Vagina (tissue), 2 donors: Measurements from ENCODE around the gene TNRC6C. TPM values are rescaled to one million over a fixed set of nuclear protein-coding genes. Genes with fewer than 3 reads are reported as not detected.

Experiments used
- DNase-seq, 2 donors: peaks; one replicate each; pipeline ENCODE4 v3.0.0-alpha.2; 2017; ENCODE audit errors: extremely low spot score in 2 of 2
- H3K27ac ChIP-seq: fragments of 200-600 bp; sonication (generic); one replicate; pipeline ENCODE4 v1.5.1; 2019
- H3K27me3 ChIP-seq: fragments of 200-600 bp; sonication (generic); one replicate; pipeline ENCODE4 v1.5.1; 2019
- H3K36me3 ChIP-seq, 2 donors: fragments of 200-600 bp; sonication (generic); one replicate each; pipeline ENCODE4 v1.5.1; 2017 to 2019
- H3K4me1 ChIP-seq: fragments of 200-600 bp; sonication (generic); one replicate; pipeline ENCODE4 v1.5.1; 2019
- H3K4me3 ChIP-seq, 2 donors: fragments of 200-600 bp; sonication (generic); 1 replicate in 1 of 2; 2 replicates in 1 of 2; pipeline ENCODE4 v1.5.1; 2016 to 2019
- H3K9me3 ChIP-seq: fragments of 200-600 bp; sonication (generic); one replicate; pipeline ENCODE4 v1.5.1; 2019
- POLR2A ChIP-seq, 2 donors: fragments of 450-650 bp; IDR thresholded peaks; one replicate each; pipeline ENCODE4 v1.6.1; 2017; ENCODE audit warnings: antibody characterized with exemption in 2 of 2, mild to moderate bottlenecking in 2 of 2, moderate library complexity in 2 of 2
- POLR2AphosphoS5 ChIP-seq, 2 donors: sonication (generic); formaldehyde crosslinking; IDR thresholded peaks; one replicate each; pipeline ENCODE4 v1.9.0; 2017; ENCODE audit warnings: antibody characterized with exemption in 2 of 2, mild to moderate bottlenecking in 2 of 2, low read depth in 1 of 2; ENCODE audit not compliant: insufficient read depth in 1 of 2
- intact Hi-C: fragments of 100-400 bp; cut with DNase I; formaldehyde crosslinking; loops from one replicate; pipeline ENCODE4 v1.15.1; 2023
- total RNA-seq: library from RNA; depleted of rRNA; stranded (reverse); fragments of >200 nt; gene quantifications from one replicate; pipeline ENCODE4 v1.2.3, GENCODE V29; 2016
- TF ChIP-seq, protein P1 (sequence below), 3 experiments: fragments of 450-650 bp in 2 of 3; fragments of 200-600 bp in 1 of 3; sonication (generic) in 1 of 3; IDR thresholded peaks; one replicate each; pipeline ENCODE4 v1.5.1; 2017 to 2019; ENCODE audit warnings: antibody characterized with exemption in 3 of 3, mild to moderate bottlenecking in 2 of 3, moderate library complexity in 2 of 3

Gene TNRC6C
- total RNA-seq, 1 donor from 2014 or later = 14.7 TPM

DNA sequence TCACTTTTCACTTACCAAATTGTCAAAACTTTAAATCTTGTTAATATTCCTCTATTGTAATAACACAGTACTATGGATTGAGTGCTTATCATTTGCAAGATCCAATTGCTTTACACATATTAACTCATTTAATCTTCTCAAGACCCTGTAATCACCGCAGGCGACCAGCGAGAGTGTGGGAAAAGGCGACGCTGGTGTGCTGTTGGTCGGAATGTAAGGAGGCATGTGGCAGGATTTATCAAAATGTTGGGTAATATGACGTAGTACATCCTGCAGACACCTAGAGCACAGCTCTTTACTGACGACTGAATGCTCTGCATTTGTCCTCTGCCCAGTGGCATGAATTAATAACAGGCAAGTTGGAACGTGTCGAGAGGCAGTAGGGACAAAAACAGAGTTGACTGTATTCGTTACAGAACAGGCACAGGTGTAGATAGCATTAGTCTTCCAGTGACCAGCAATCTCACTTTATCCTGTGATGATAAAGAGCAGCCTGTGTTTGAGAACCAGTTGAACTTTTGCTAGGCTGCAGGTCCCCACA, 80.3 kb downstream of the TNRC6C start:
- TF ChIP-seq, protein P1, sequence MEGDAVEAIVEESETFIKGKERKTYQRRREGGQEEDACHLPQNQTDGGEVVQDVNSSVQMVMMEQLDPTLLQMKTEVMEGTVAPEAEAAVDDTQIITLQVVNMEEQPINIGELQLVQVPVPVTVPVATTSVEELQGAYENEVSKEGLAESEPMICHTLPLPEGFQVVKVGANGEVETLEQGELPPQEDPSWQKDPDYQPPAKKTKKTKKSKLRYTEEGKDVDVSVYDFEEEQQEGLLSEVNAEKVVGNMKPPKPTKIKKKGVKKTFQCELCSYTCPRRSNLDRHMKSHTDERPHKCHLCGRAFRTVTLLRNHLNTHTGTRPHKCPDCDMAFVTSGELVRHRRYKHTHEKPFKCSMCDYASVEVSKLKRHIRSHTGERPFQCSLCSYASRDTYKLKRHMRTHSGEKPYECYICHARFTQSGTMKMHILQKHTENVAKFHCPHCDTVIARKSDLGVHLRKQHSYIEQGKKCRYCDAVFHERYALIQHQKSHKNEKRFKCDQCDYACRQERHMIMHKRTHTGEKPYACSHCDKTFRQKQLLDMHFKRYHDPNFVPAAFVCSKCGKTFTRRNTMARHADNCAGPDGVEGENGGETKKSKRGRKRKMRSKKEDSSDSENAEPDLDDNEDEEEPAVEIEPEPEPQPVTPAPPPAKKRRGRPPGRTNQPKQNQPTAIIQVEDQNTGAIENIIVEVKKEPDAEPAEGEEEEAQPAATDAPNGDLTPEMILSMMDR (IDR thresholded peaks at IDR 0.05) = no peak
- no peak for TF ChIP-seq POLR2A (IDR thresholded peaks at IDR 0.05)
- no peak for TF ChIP-seq POLR2AphosphoS5 (IDR thresholded peaks at IDR 0.05; ENCODE audit: insufficient read depth in 1 of 2, low read depth in 1 of 2)
- intact Hi-C loops = no loop called here
- Histone ChIP-seq H3K27ac (no peak overlapping the region), H3K9me3 (no peaks in the 10 kb centered on the region), H3K4me1 (peaks cover 28% of the 10 kb centered on the region), H3K36me3 (peaks cover 0 to 9% of the 10 kb centered on the region in 2 donors), H3K4me3 (no peak overlapping the region), H3K27me3 (no peaks in the 10 kb centered on the region)
- no peak for DNase-seq

DNA sequence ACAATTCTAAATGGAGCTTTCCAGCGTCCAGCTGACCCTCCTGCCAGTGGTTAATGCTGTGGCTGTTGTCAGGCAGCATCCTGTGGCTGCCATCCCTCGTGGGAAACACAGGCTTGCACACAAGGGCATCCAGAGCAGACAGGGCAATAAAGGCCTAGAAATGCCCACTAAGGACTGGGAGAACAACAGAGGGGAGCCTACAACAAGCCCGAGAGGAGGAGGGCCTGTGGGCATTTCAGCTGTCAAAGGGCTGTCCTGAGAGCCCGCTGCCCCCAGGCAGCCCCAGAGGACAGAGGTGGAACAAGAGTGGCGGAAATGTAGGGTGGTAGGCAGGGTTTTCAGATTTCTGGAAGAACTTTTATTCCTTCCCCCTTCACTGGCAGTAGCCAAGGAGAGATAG, 81.1 kb downstream of the TNRC6C start:
- no peak for DNase-seq
- H3K27ac ChIP-seq = no peak overlapping the region
- H3K9me3 ChIP-seq = no peaks in the 10 kb centered on the region
- H3K4me1 ChIP-seq = peaks cover 28% of the 10 kb centered on the region
- TF ChIP-seq POLR2AphosphoS5 (IDR thresholded peaks at IDR 0.05; ENCODE audit: insufficient read depth in 1 of 2, low read depth in 1 of 2) = no peak
- no peak for TF ChIP-seq POLR2A (IDR thresholded peaks at IDR 0.05)
- TF ChIP-seq, protein P1 (IDR thresholded peaks at IDR 0.05) = no peak
- H3K36me3 ChIP-seq = peaks cover 0 to 1% of the 10 kb centered on the region in 2 donors
- no peak overlapping the region for H3K4me3 ChIP-seq
- no peaks in the 10 kb centered on the region for H3K27me3 ChIP-seq
- intact Hi-C loops = no loop called here

DNA sequence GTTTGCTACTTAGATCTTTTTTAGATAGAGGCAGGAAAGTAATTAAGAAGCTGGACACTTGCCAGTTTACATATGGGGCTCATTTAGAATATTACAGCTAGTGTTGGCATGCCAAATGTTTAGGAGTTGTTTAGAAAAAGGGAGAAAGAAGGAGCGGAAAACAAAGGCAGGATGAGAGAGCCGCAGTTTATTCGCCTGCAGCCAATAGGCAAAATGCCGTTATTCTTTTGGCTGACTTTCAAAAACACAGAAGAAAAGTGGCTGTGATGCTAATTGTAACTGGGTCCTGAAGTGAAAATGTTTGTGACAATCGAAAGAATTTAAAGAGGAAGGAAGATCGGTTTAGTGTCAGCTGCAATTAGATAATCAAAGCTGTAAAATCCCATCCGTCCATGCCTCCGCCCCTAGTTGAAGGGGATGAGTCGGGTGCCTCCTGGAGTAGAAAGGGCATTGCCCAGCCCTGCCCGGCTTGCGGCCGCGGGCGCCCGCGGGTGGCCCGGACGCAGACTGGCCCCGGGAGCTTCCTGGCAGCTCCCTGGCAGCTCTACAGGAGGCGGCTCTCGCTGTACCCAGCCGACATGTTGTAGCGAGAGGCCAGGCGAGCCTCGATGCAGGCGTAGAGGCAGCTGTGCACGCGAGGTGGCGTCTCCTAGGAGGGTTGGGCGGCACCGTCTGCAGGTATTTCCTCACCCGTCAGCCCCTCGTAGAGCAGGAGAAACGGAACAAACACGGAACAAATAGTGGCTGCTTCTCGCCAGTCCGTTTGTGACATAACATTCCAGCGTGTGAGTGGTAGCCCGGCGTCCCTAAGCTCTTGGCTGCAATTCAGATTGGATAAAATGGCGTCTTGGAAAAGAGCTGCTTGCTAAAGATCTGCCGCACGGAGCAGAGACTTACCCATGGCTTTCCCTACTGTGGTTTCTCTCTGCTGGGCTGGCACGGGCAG, 82.2 kb downstream of the TNRC6C start:
- peak overlapping the region; percentile 55 to 62 for H3K4me3 ChIP-seq
- H3K36me3 ChIP-seq = no peaks in the 10 kb centered on the region
- TF ChIP-seq POLR2AphosphoS5 (IDR thresholded peaks at IDR 0.05; ENCODE audit: insufficient read depth in 1 of 2, low read depth in 1 of 2) (peak in 1 of 2 donors; percentile 64), POLR2A (IDR thresholded peaks at IDR 0.05) (no peak)
- peak overlapping the region; percentile 87 for H3K27ac ChIP-seq
- intact Hi-C loops = no loop called here
- DNase-seq = no peak
- no peaks in the 10 kb centered on the region for H3K27me3 ChIP-seq
- peaks cover 28% of the 10 kb centered on the region for H3K4me1 ChIP-seq
- H3K9me3 ChIP-seq = no peaks in the 10 kb centered on the region

DNA sequence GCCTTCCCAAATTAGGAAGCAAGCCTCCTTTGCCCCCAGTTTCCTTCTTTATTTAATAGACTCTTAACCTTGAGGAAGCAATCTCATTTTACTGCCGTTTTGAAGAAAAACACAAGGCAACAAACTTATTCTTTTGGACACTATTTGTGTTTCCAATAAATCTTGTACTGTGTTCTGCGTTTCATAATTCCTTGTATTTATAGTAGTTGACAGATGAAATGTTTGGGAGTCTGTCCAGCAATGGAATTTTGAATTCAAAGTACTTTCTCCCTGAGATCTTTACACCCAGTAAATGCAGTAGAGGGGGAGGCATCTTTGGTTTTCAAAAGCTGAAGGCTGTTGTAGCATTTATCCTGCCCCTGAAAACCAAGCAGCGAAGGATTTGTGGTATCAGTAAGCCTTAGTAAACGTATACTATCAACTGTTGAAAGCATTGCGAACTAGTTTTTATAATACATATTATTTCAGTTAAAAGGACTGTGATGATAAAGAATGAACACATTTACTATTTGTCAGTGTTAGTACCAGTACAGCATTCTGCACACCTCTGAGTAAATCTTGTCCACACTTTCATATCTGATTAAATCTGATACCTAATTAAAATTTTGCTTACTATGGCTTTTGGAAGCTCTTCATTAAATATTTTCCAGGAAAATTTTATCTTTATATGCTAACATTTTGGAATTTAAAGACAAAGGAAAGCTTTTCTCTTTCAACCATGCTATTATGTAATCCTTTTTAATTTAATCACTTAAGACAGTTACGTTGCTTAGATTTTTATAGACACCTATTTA, 83.1 kb downstream of the TNRC6C start:
- Histone ChIP-seq H3K4me3 (peak overlapping the region; percentile 55 to 62), H3K27me3 (no peaks in the 10 kb centered on the region), H3K9me3 (no peaks in the 10 kb centered on the region), H3K36me3 (no peaks in the 10 kb centered on the region), H3K27ac (peak overlapping the region; percentile 87), H3K4me1 (peaks cover 28% of the 10 kb centered on the region)
- peak in 1 of 2 donors; percentile 5 for TF ChIP-seq POLR2AphosphoS5 (IDR thresholded peaks at IDR 0.05; ENCODE audit: insufficient read depth in 1 of 2, low read depth in 1 of 2)
- TF ChIP-seq, protein P1 (IDR thresholded peaks at IDR 0.05) = no peak
- TF ChIP-seq POLR2A (IDR thresholded peaks at IDR 0.05) = no peak
- no peak for DNase-seq
- intact Hi-C loops = no loop called here

DNA sequence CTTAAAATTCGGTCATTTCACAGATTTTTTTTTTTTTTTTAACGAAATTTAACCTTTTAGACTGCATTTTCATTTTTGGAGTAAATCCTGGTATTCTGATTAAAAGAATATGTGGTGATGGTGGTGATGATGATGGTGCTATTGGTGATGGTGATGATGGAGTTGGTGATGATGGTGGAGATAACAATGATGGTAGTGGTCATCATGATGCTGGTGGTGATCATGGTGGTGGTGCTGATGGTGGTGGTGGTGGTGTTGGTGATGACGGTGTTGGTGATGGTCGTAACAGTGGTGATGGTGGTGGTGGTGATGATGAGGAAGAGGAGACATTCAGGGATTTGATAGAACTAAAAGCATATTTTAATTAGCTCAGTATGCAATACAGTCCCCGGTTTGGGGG, 84.0 kb downstream of the TNRC6C start:
- no peak for DNase-seq
- Histone ChIP-seq H3K9me3 (no peaks in the 10 kb centered on the region), H3K4me1 (peaks cover 28% of the 10 kb centered on the region), H3K27me3 (no peaks in the 10 kb centered on the region), H3K4me3 (no peak overlapping the region), H3K36me3 (no peaks in the 10 kb centered on the region), H3K27ac (no peak overlapping the region)
- TF ChIP-seq POLR2AphosphoS5 (IDR thresholded peaks at IDR 0.05; ENCODE audit: insufficient read depth in 1 of 2, low read depth in 1 of 2) = no peak
- no peak for TF ChIP-seq POLR2A (IDR thresholded peaks at IDR 0.05)
- TF ChIP-seq, protein P1 (IDR thresholded peaks at IDR 0.05) = no peak
- intact Hi-C loops = no loop called here
